Measurements from ENCODE around the gene DDX5.
"Not testable (repeated sequence)": the region's sequence is repeated elsewhere in the genome, so short reads cannot be mapped to it uniquely, and the experiment has no call there.

Gene DDX5

GRCh38 chr17:64492481-64493109 lies 13.5 kb downstream of the DDX5 start:
- DNase-seq (ENCODE audit: low read depth), result no peak

GRCh38 chr17:64491994-64492393 lies 14.1 kb downstream of the DDX5 start:
- no peak for DNase-seq (ENCODE audit: low read depth)

GRCh38 chr17:64491034-64491860 lies 14.8 kb downstream of the DDX5 start:
- DNase-seq (ENCODE audit: low read depth), result no peak

GRCh38 chr17:64488301-64488700 lies 17.8 kb downstream of the DDX5 start:
- DNase-seq (ENCODE audit: low read depth), result no peak

DNA sequence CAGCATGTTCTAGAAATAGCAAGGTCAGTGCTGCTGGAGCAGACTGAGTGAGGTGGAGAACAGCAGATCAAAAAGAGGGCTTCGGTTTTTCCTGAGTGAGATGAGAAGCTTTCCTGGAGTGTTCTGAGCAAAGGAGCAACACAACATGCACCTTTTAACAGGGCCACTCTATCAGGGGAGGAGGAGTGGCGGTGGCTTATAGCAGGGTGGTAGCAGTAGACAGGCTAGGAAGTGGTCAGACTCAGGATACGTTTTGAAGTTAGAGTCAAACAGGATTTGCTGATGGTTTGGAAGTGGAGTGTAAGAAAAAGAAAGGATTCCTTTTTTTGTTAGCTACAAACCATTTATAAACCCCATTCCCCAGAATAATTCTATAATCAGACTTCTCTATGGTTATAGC lies 21.7 kb downstream of the DDX5 start:
- DNase-seq (ENCODE audit: low read depth), result no peak

DNA sequence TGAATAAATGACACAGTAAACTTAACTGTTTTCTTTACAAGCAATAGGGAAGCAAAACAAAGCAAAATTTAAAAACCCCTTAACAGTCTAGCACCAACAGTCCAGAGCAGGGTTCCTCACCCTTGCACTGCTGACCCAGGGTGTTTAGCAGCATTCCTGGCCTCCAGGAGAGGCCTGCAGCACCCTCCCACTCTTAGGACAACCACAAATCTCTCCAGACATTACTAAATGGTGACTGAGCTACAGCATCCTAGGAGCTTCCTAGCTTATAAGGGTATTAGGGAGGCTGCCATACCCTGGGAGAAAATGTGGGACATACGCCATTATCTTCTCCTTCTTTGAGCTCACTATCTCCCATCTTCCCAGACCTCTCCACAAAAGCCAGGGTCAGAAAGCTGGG lies 25.1 kb downstream of the DDX5 start:
- no peak for DNase-seq (ENCODE audit: low read depth)

DNA sequence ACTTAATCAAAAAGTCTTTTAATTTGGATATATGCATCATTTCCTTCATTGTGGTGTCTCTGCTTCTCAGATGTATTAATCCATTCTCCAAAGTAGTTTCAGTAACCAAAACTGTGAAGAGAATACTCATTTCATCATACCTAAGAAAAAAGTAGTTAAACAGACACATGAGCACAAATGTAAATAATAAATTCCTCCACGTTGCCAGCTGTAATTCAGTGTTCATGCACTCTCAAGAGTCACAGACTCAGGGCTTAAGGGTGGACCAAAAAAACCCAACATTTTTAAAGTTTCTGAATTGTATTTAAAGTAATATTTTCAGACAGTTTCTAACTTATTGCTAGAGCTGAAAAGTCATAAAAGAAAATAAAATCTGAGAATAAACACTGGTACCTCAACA lies 28.2 kb downstream of the DDX5 start:
- no peak for DNase-seq (ENCODE audit: low read depth)

DNA sequence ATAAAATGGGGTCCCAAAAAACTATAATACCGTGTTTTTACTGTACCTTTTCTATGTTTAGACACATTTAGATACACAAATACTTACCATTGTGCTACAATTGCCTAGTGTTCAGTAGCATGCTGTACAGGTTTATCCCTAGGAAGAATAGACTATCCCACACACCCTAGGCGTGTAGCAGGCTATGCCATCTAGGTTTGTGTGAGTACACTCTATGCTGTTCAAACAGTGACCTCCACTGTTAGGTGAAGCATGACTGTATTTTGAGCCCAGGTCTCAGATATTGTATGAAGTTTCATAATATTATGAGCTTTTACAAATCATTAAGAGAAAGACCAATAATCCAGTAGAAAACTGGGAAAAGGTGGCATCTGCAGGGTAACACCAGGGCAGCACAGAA lies 33.5 kb downstream of the DDX5 start:
- DNase-seq (ENCODE audit: low read depth), result no peak

GRCh38 chr17:64471440-64471839 lies 34.6 kb downstream of the DDX5 start:
- no peak for DNase-seq (ENCODE audit: low read depth)

GRCh38 chr17:64470625-64471024 lies 35.5 kb downstream of the DDX5 start:
- no peak for DNase-seq (ENCODE audit: low read depth)

DNA sequence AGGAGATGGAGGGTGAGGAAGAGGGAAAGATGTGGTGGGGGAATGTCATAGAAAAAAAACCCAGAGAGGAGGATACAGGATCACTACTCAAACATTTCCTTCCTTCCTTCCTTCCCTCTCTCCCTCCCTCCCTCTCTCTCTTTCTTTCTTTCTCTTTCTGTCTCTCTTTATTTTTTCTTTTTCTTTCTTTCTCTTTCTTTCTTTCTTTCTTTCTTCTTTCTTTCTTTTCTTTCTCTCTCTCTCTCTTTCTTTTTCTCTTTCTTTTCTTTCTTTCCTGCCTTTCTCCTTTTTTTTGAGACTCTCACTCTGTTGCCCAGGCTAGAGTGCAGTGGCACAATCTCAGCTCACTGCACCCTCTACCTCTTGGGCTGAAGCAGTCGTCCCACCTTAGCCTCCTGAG lies 39.3 kb downstream of the DDX5 start:
- not testable (repeated sequence) for DNase-seq (ENCODE audit: low read depth)

GRCh38 chr17:64466019-64466735 lies 39.9 kb downstream of the DDX5 start:
- no peak for DNase-seq (ENCODE audit: low read depth)

GRCh38 chr17:64461788-64462187 lies 44.3 kb downstream of the DDX5 start:
- DNase-seq (ENCODE audit: low read depth), result no peak

GRCh38 chr17:64460955-64461354 lies 45.1 kb downstream of the DDX5 start:
- no peak for DNase-seq (ENCODE audit: low read depth)

GRCh38 chr17:64459818-64460217 lies 46.3 kb downstream of the DDX5 start:
- not testable (repeated sequence) for DNase-seq (ENCODE audit: low read depth)

GRCh38 chr17:64459284-64459747 lies 46.8 kb downstream of the DDX5 start:
- DNase-seq (ENCODE audit: low read depth), result no peak

DNA sequence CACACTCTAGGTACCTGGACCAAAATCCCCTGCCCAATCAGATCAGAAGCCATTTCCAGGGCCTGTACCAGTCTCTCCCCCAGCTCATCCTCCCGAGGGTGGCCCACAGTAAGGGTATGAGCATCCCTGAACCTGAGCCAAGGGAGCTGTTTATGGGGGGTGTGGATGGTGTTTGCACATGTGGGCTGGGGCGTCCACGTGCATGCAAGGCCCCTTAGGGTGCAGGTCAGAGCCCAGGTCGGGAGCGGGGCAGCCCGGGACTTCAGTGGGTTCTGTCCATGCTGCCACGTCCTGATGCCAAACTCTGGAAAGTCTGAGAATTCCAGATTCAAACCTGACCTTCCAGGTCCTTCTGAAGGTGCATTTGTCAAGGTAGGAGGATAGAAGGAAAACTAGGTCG lies 47.3 kb downstream of the DDX5 start:
- no peak for DNase-seq (ENCODE audit: low read depth)

DNA sequence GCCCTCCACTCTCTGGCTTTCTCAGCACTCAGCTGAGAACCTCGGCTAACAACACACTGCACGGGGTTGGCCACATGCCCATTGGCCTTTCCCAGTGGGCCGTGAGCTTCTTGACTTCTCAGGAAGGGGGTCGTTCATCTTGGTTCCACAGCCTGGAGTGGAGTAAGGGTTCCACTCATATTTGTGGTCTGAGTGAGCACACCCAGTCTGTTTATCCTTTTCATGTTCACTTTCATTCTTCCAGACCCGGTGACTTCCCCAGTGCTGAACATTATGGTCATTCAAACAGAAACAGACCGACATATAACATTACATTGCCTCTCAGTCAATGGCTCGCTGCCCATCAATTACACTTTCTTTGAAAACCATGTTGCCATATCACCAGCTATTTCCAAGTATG lies 48.9 kb downstream of the DDX5 start:
- DNase-seq (ENCODE audit: low read depth), result no peak

DNA sequence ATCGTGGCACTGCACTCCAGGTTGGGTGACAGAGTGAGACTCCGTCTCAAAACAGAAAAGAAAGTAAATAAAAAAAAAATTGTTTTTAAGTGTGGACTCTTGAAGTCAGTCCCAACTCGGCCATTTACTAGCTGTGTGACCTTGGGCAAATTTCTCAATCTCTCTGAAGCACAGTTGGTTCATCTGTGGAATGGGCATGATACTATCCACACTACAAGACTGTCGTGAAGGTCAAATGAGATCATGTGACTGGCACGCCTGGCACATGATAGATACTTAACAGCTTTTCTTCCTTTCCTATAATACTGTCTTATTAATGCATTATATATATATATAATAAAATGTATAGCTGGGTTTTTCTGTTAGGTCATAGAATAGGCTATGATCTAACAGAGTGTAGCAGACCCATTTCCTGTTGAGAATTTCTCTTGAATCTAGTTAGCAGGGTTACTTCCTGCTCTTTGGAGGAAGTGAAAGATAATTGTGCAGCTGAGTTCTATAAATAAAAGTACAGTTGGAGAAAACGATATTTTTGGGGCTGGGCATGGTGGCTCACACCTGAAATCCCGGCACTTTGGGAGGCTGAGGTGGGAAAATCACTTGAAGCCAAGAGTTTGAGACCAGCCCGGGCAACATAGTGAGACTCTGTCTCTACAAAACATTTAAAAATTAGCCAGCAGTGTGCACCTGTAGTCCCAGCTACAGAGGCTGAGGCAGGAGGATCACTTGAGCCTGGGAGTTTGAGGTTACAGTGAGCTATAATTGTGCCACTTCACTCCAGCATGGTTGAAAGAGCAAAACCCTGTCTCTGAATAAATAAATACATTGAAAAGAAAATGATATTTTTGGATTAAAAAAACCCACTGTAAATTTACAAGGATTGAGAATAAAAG lies 49.9 kb downstream of the DDX5 start:
- no peak for DNase-seq (ENCODE audit: low read depth)

DNA sequence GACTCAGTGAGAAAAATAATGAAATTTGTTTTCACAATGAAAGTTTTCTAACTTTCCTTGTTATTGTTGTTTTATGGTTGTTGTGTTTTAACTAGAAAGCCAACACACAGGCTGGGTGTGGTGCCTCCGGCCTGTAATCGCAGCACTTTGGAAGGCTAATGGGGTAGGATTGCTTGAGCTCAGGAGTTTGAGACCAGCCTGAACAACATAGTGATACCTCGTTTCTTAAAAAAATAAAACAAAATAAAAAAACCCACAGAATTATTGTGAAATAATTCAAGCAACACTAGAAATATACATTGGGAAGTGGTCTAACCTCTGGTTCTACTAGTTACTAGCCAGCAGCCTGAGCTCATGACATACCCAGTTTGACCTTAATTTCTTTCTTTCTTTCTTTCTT lies 56.5 kb downstream of the DDX5 start:
- DNase-seq (ENCODE audit: low read depth), result no peak

- no peak for DNase-seq (ENCODE audit: low read depth)
These were observed 57.2 kb downstream of the DDX5 start, which contains the start of gene MILR1 for GRCh38 chr17:64448665-64449512. Gene MILR1, plus strand, starts transcription at chr17:64449115. Its CDS starts 54 bp downstream, at chr17:64449169.

Data from stimulated activated CD8-positive, alpha-beta memory T cell treated with anti-CD3 and anti-CD28 coated beads, Interleukin-12 subunit alpha, Interleukin-12 subunit beta, amount 100 ng/mL, for 1 hour (primary cell).